PFSK-1 (cell line): Measurements from ENCODE around the gene SAMD4B.
A peak's percentile ranks its signal among the peaks of the same experiment; 100 is the strongest.

Experiments
- FOXP2 ChIP-seq: optimal IDR thresholded peaks from 2 replicates; pipeline ENCODE3; 2011; ENCODE audit warnings: borderline replicate concordance, control low read depth, inconsistent platforms; ENCODE audit not compliant: insufficient read depth; ENCODE audit errors: extremely low read length, extremely low read depth
- POLR2AphosphoS5 ChIP-seq: IDR thresholded peaks from 2 replicates; pipeline ENCODE4 v1.6.1; 2012; ENCODE audit warnings: low read depth, mild to moderate bottlenecking, control low read depth, low read length, moderate library complexity
- SIN3A ChIP-seq: IDR thresholded peaks from 2 replicates; pipeline ENCODE4 v1.6.1; 2012; ENCODE audit warnings: mild to moderate bottlenecking, low read length, moderate library complexity, borderline replicate concordance; ENCODE audit not compliant: insufficient read depth
- TAF1 ChIP-seq: IDR thresholded peaks from 2 replicates; pipeline ENCODE4 v1.6.1; 2012; ENCODE audit warnings: low read length, control low read depth, borderline replicate concordance; ENCODE audit not compliant: insufficient read depth
- TF ChIP-seq, protein P1 (sequence below), 2 experiments: IDR thresholded peaks; 2 replicates each; pipeline versions ENCODE4 v1.6.1 to v1.8.0; 2011 to 2012; ENCODE audit warnings: low read depth in 2 of 2, low read length in 2 of 2, control low read depth in 1 of 2, inconsistent platforms in 1 of 2, mild to moderate bottlenecking in 1 of 2, moderate library complexity in 1 of 2; ENCODE audit not compliant: insufficient read depth in 1 of 2

SAMD4B gene

DNA sequence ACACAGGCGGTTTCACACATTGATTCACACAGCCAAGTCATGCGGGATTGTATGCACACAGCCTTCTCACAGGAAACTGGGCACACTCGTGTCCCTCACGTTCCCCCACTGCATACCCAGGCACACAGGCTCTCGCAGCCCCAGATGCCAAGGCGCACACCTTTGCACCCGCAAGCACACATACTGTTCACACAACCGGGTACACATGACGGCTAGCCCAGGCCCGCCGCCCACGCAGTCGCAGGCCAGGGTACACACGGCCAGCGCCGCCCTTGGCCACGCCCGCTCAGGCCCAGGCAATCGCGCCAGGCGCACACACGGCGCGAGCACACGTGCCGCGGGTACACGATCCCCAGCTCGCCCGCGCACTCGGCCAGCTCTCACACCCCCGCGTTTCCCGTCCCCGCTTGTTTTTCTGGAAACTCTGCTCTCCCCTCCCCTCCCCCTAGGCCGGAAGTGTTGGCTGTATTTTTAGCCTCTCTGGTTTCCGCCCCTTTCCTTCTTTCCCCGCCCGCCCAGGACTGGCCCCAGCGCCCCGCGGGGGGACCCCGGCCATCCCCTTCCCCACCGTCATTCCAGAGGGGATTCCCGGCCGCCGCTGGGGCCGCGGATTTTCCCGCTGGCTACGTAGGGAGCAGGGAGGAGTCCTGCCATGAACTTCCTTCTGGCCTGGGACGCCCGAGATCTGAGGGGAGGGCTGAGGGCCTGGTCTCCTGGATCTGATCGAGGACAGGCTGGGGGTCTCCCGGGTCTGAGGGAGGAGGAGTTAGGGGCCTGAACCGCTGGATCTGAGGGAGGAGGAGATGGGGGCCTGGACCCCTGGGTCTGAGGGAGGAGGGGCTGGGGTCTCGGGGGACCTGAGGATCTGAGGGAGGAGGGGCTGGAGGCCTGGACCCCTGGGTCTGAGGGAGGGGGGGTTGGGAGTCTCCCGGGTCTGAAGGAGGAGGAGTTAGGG is 60.4 kb downstream of the SAMD4B start:
- no peak for TF ChIP-seq TAF1
- TF ChIP-seq FOXP2 = peak; percentile 89
- TF ChIP-seq SIN3A = peak; percentile 67; the same call in 1 of the 2 replicates
- TF ChIP-seq, protein P1, sequence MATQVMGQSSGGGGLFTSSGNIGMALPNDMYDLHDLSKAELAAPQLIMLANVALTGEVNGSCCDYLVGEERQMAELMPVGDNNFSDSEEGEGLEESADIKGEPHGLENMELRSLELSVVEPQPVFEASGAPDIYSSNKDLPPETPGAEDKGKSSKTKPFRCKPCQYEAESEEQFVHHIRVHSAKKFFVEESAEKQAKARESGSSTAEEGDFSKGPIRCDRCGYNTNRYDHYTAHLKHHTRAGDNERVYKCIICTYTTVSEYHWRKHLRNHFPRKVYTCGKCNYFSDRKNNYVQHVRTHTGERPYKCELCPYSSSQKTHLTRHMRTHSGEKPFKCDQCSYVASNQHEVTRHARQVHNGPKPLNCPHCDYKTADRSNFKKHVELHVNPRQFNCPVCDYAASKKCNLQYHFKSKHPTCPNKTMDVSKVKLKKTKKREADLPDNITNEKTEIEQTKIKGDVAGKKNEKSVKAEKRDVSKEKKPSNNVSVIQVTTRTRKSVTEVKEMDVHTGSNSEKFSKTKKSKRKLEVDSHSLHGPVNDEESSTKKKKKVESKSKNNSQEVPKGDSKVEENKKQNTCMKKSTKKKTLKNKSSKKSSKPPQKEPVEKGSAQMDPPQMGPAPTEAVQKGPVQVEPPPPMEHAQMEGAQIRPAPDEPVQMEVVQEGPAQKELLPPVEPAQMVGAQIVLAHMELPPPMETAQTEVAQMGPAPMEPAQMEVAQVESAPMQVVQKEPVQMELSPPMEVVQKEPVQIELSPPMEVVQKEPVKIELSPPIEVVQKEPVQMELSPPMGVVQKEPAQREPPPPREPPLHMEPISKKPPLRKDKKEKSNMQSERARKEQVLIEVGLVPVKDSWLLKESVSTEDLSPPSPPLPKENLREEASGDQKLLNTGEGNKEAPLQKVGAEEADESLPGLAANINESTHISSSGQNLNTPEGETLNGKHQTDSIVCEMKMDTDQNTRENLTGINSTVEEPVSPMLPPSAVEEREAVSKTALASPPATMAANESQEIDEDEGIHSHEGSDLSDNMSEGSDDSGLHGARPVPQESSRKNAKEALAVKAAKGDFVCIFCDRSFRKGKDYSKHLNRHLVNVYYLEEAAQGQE (IDR thresholded peaks at IDR 0.05; ENCODE audit: insufficient read depth in 1 of 2, low read depth in 2 of 2, low read length in 2 of 2) = 0 out of 4 replicates have a peak, but pooled peaks have one; percentile 32 to 50
- peak; percentile 32; the same call in 1 of the 2 replicates for TF ChIP-seq POLR2AphosphoS5

- TF ChIP-seq FOXP2 = peak; percentile 87
- no peak for TF ChIP-seq SIN3A
Measured at GRCh38 chr19:39403331-39404312, 61.4 kb downstream of the SAMD4B start.

DNA sequence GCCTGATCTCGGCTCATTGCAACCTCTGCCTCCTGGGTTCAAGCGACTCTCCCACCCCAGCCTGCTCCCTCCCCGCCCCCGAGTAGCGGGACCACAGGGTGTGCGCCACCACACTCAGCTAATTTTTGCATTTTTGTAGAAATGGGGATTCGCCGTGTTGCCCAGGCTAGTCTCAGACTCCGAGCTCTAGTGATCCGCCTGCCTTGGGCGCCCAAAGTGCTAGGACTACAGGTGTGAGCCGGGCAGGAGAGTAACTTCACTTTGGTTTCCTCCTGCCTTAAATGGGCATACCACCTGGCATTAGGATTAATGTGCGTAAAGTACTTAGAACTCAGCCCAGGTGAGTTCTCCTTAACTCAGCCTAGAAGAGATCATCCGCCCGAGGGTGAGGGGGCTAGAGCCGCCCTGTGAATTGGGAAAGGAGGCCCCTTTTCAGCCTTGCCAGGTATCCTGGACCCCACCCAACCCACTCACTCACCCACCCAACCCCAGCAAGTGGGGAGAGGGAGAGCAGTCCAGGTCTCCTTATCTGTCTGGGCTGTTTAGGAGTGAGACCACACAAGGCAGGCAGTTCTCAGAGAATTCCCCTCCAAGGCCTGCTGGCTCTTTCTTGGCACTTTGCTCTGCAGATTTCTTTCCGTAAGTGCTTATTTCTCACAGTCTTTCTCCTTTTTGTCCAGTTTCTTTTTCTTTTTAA is 63.2 kb downstream of the SAMD4B start:
- TF ChIP-seq POLR2AphosphoS5 = no peak
- TF ChIP-seq, protein P1 (IDR thresholded peaks at IDR 0.05; ENCODE audit: insufficient read depth in 1 of 2, low read depth in 2 of 2, low read length in 2 of 2) = no peak
- TF ChIP-seq SIN3A = no peak
- no peak for TF ChIP-seq TAF1
- no peak for TF ChIP-seq FOXP2

GRCh38 chr19:39405958-39406655 is 63.9 kb downstream of the SAMD4B start:
- TF ChIP-seq SIN3A = no peak
- no peak for TF ChIP-seq POLR2AphosphoS5
- TF ChIP-seq FOXP2 = no peak
- no peak for TF ChIP-seq TAF1
- TF ChIP-seq, protein P1 (IDR thresholded peaks at IDR 0.05; ENCODE audit: insufficient read depth in 1 of 2, low read depth in 2 of 2, low read length in 2 of 2) = no peak
